ENCODE results near the gene WDR6.

GRCh38 chr3:48985831-48986376 lies 21.3 kb upstream of the WDR6 start:
- no peak for TF ChIP-seq CTCF (IDR thresholded peaks at IDR 0.05)
- TF ChIP-seq EZH2phosphoT487 (IDR thresholded peaks at IDR 0.05) = no peak

Measured in neural progenitor cell (in vitro differentiated cells).